Naive thymus-derived CD4-positive, alpha-beta T cell (primary cell): ENCODE results near the gene RTN3. TPM values are rescaled to one million over a fixed set of nuclear protein-coding genes. Genes with fewer than 3 reads are reported as not detected.
"Not testable (repeated sequence)": the region's sequence is repeated elsewhere in the genome, so short reads cannot be mapped to it uniquely, and the experiment has no call there.

Experiments used
- ATAC-seq: fragments of 150-1000 bp; cut with Tn5 transposase; 2 replicates; pipeline ENCODE4 v1.10.0; 2021; ENCODE audit warnings: mild to moderate bottlenecking, moderate library complexity
- CTCF ChIA-PET: fragments of 350-600 bp; sonication (Branson Sonifier 250); formaldehyde crosslinking; loops from one replicate; lab custom pipeline; 2021; ENCODE audit warnings: antibody characterized with exemption; lab: Charles Lee
- POLR2A ChIA-PET: fragments of 350-600 bp; sonication (Branson Sonifier 250); formaldehyde crosslinking; loops from one replicate; lab custom pipeline; 2021; ENCODE audit warnings: antibody characterized with exemption, inconsistent platforms; lab: Charles Lee
- DNase-seq, 9 donors: peaks; one replicate each; pipeline versions ENCODE4 v3.0.0 to v3.0.0-alpha.2; 2020 to 2022; ENCODE audit warnings: mixed read lengths in 1 of 9
- H3K27ac ChIP-seq: one replicate; pipeline ENCODE4 v1.7.0; 2013; ENCODE audit warnings: mild to moderate bottlenecking, low read depth, low read length, moderate library complexity
- H3K27me3 ChIP-seq, 2 donors: one replicate each; pipeline ENCODE4 v1.7.0; 2013; ENCODE audit warnings: low read length in 2 of 2, mild to moderate bottlenecking in 2 of 2, moderate library complexity in 2 of 2; ENCODE audit not compliant: control insufficient read depth in 2 of 2, insufficient read depth in 2 of 2
- H3K36me3 ChIP-seq, 3 experiments: 1 replicate in 2 of 3; 2 replicates in 1 of 3; pipeline ENCODE4 v1.7.0; 2013; ENCODE audit warnings: low read length in 3 of 3, mild to moderate bottlenecking in 3 of 3, moderate library complexity in 1 of 3; ENCODE audit not compliant: insufficient read depth in 3 of 3, control insufficient read depth in 2 of 3
- H3K4me1 ChIP-seq, 2 donors: one replicate each; pipeline ENCODE4 v1.7.0; 2013; ENCODE audit warnings: low read length in 2 of 2, mild to moderate bottlenecking in 2 of 2, moderate library complexity in 1 of 2; ENCODE audit not compliant: control insufficient read depth in 2 of 2, insufficient read depth in 2 of 2
- H3K4me3 ChIP-seq: 2 replicates; pipeline ENCODE4 v1.7.0; 2013; ENCODE audit warnings: mild to moderate bottlenecking, low read length
- H3K9me3 ChIP-seq, 3 experiments: 1 replicate in 2 of 3; 2 replicates in 1 of 3; pipeline ENCODE4 v1.7.0; 2013; ENCODE audit warnings: low read length in 3 of 3; ENCODE audit not compliant: control insufficient read depth in 2 of 3
- H3K27ac Mint-ChIP-seq, 9 donors: one replicate each; pipeline ENCODE4 v1.8.0; 2020 to 2022; ENCODE audit warnings: mixed read lengths in 9 of 9, mild to moderate bottlenecking in 8 of 9, moderate library complexity in 5 of 9, inconsistent platforms in 2 of 9
- H3K27me3 Mint-ChIP-seq, 5 donors: one replicate each; pipeline ENCODE4 v1.8.0; 2021 to 2022; ENCODE audit warnings: mixed read lengths in 5 of 5, mild to moderate bottlenecking in 1 of 5
- H3K36me3 Mint-ChIP-seq, 5 donors: one replicate each; pipeline ENCODE4 v1.8.0; 2020 to 2022; ENCODE audit warnings: mixed read lengths in 5 of 5, mild to moderate bottlenecking in 3 of 5, inconsistent platforms in 1 of 5
- H3K4me1 Mint-ChIP-seq, 7 donors: one replicate each; pipeline ENCODE4 v1.8.0; 2020 to 2022; ENCODE audit warnings: mixed read lengths in 7 of 7, mild to moderate bottlenecking in 3 of 7, inconsistent platforms in 1 of 7
- H3K4me3 Mint-ChIP-seq, 10 donors: one replicate each; pipeline ENCODE4 v1.8.0; 2020 to 2022; ENCODE audit warnings: mild to moderate bottlenecking in 10 of 10, mixed read lengths in 10 of 10, moderate library complexity in 6 of 10, inconsistent platforms in 2 of 10
- H3K9me3 Mint-ChIP-seq, 11 donors: one replicate each; pipeline ENCODE4 v1.8.0; 2020 to 2022; ENCODE audit warnings: mixed read lengths in 11 of 11, mild to moderate bottlenecking in 4 of 11, inconsistent platforms in 1 of 11, moderate library complexity in 1 of 11
- intact Hi-C, 2 donors: fragments of 100-400 bp; cut with micrococcal nuclease; formaldehyde crosslinking; loops; one replicate each; pipeline ENCODE4 v1.15.1; 2023
- polyA plus RNA-seq, 2 donors: library from polyadenylated mRNA; unstranded; fragments of 300-500 nt; fragmentation: Illumina TruSeq; gene quantifications; one replicate each; pipeline ENCODE4 v1.2.3, GENCODE V29; 2021
- total RNA-seq, 6 experiments: library from RNA in 5 of 6; stranded (reverse) in 5 of 6; gene quantifications; 1 replicate in 5 of 6; 2 replicates in 1 of 6; pipeline ENCODE4 v1.2.3 and lab custom pipeline; 2021 to 2026

Gene RTN3
- total and polyA plus RNA-seq, 7 experiments from 2014 or later, result 20.8 to 65.7 (median 34.4) TPM

DNA sequence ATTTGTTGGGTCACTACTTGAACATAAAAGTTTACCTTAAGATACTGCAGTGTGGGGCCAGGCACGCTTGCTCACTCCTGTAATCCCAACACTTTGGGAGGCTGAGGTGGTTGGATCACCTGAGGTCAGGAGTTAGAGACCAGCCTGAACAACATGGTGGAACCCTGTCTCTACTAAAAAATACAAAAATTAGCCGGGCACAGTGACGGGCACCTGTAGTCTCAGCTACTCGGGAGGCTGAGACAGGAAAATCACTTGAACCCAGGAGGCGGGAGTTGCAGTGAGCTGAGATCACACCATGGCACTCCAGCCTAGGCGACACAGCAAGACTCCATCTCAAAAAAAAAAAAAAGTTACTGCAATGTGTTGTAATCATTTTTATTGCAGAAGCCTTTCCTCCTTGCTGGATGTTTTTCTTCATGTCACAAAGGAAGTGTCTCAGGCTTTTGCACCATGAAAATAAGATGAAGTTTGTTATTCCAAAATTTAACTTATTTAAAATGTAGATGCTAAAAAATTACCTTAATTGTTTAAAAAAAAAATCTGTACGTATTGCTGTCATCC is 3.9 kb downstream of the RTN3 start:
- H3K36me3 Mint-ChIP-seq, result not testable (repeated sequence)

DNA sequence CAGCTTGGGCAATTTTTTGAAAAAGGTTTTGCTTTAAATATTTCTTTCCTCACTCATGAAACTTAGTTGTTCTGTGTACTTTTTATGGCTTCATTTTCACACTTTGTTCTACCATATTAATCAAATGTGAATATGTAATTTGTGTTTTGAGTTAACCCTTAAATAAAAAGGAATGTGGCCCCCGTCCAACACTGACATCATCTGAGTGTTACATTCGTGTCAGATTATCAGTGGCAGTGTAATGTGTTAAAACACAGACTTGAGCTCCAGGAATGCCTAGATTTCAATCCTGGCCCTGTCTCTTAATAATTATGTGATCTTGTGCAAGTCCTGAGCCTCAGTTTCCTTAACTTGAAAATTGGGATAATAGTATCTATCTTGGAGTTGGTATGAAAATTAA is 5.6 kb downstream of the RTN3 start:
- peaks cover 0 to 6% (median 3%) of the 10 kb centered on the region in 5 donors for H3K36me3 Mint-ChIP-seq
- no peak overlapping the region for H3K4me3 Mint-ChIP-seq
- CTCF ChIA-PET, result no interaction called here
- DNase-seq (no peak), ATAC-seq (no peak)
- no peak overlapping the region for H3K27ac Mint-ChIP-seq
- intact Hi-C loops, result loop anchor here in 1 of 2 donors (2.0 kb wide), 1 partner anchor 16 kb away; the partner anchor contains the start of gene ATL3
- no peaks in the 10 kb centered on the region for H3K9me3 Mint-ChIP-seq
- no peaks in the 10 kb centered on the region for H3K27me3 Mint-ChIP-seq
- H3K27ac ChIP-seq, result no peak overlapping the region
- H3K36me3 ChIP-seq, result no peaks in the 10 kb centered on the region
- H3K27me3 ChIP-seq, result no peaks in the 10 kb centered on the region
- peaks cover 26 to 45% (median 33%) of the 10 kb centered on the region in 7 donors for H3K4me1 Mint-ChIP-seq
- H3K9me3 ChIP-seq, result no peaks in the 10 kb centered on the region
- POLR2A ChIA-PET, result no interaction called here
- no peak overlapping the region for H3K4me3 ChIP-seq
- H3K4me1 ChIP-seq, result peaks cover 0 to 9% of the 10 kb centered on the region in 2 donors

More for the DNA sequence above, 3.9 kb downstream of the RTN3 start:
- H3K27me3 Mint-ChIP-seq, intact Hi-C loops, H3K4me3 ChIP-seq, H3K9me3 Mint-ChIP-seq, ATAC-seq, DNase-seq, H3K27me3 ChIP-seq, H3K4me3 Mint-ChIP-seq, H3K36me3 ChIP-seq, H3K9me3 ChIP-seq, H3K27ac Mint-ChIP-seq, H3K27ac ChIP-seq: not testable (repeated sequence)
- peaks cover 6 to 17% of the 10 kb centered on the region in 2 donors for H3K4me1 ChIP-seq
- ChIA-PET POLR2A (interaction anchor here (0.6 kb wide), 2 partner anchors 12 to 16 kb away, joined by 3 to 4 read pairs; no protein-coding TSS in a partner anchor), CTCF (interaction anchor here (1.0 to 1.6 kb wide), 2 partner anchors 16 to 53 kb away, joined by 3 to 4 read pairs; no protein-coding TSS in a partner anchor)
- peaks cover 33 to 49% (median 37%) of the 10 kb centered on the region in 7 donors for H3K4me1 Mint-ChIP-seq

DNA sequence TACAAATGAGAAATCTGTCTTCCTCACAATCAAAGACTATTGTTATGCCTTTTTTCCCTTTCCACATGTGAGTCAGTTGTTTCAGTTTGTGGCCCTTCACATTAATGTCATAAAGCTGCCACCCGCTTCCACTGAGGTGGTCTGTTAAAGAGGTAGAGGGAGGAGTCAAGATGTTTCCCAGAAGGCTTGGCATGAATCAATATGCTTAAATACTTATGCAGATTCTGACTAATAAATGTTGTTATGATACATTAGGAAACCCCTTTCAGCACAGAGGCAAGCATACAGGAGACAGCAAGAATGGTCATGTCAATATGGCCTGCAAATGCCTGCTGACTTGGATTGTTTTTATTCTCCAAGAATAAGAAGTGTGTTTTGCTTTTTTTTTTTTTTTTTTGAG is 6.5 kb downstream of the RTN3 start:
- no peaks in the 10 kb centered on the region for H3K27me3 ChIP-seq
- H3K27ac Mint-ChIP-seq, result no peak overlapping the region
- H3K36me3 Mint-ChIP-seq, result peaks cover 0 to 6% (median 3%) of the 10 kb centered on the region in 5 donors
- H3K36me3 ChIP-seq, result no peaks in the 10 kb centered on the region
- POLR2A ChIA-PET, result no interaction called here
- no peak overlapping the region for H3K4me3 Mint-ChIP-seq
- DNase-seq, result no peak
- no peaks in the 10 kb centered on the region for H3K9me3 ChIP-seq
- no peak overlapping the region for H3K27ac ChIP-seq
- ATAC-seq, result no peak
- H3K4me1 ChIP-seq, result peaks cover 0 to under 1% of the 10 kb centered on the region in 2 donors
- no peaks in the 10 kb centered on the region for H3K27me3 Mint-ChIP-seq
- CTCF ChIA-PET, result interaction anchor here (0.6 kb wide), 1 partner anchor 229 kb away, joined by 3 read pairs; no protein-coding TSS in a partner anchor
- H3K4me1 Mint-ChIP-seq, result peaks cover 17 to 36% (median 23%) of the 10 kb centered on the region in 7 donors
- H3K9me3 Mint-ChIP-seq, result no peaks in the 10 kb centered on the region
- intact Hi-C loops, result loop anchor here in 1 of 2 donors (2.0 kb wide), 1 partner anchor 17 kb away; the partner anchor contains the start of gene ATL3
- no peak overlapping the region for H3K4me3 ChIP-seq

DNA sequence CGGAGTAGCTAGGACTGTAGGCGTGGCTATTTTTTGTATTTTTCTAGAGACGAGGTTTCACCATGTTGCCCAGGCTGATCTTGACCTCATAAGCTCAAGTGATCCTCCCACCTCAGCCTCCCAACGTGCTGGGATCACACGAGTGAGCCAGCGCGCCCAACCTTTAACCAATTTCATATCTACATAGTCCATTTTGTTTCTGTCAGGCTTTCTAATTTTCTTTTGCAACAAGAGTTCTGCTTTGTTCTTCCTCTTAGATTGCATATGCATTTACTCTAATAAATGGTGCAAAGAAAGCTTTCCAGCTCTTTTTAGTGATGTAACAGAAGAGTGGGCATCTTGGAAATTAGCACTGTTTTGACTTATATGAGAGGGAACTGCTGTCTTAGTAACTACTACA is 13.3 kb downstream of the RTN3 start:
- DNase-seq (no peak), ATAC-seq (no peak)
- Histone ChIP-seq H3K4me3 (no peak overlapping the region), H3K27ac (no peak overlapping the region), H3K36me3 (no peaks in the 10 kb centered on the region), H3K4me1 (no peaks in the 10 kb centered on the region), H3K9me3 (no peaks in the 10 kb centered on the region), H3K27me3 (no peaks in the 10 kb centered on the region)
- H3K27me3 Mint-ChIP-seq, result no peaks in the 10 kb centered on the region
- H3K4me1 Mint-ChIP-seq, result peaks cover 0 to 21% (median 9%) of the 10 kb centered on the region in 7 donors
- H3K27ac Mint-ChIP-seq, result no peak overlapping the region
- intact Hi-C loops, result no loop called here
- ChIA-PET CTCF (interaction anchor here (0.9 kb wide), 1 partner anchor 44 kb away, joined by 3 read pairs; no protein-coding TSS in a partner anchor), POLR2A (no interaction called here)
- H3K9me3 Mint-ChIP-seq, result no peaks in the 10 kb centered on the region
- H3K4me3 Mint-ChIP-seq, result no peak overlapping the region
- H3K36me3 Mint-ChIP-seq, result peaks cover 0 to 19% (median 8%) of the 10 kb centered on the region in 5 donors

DNA sequence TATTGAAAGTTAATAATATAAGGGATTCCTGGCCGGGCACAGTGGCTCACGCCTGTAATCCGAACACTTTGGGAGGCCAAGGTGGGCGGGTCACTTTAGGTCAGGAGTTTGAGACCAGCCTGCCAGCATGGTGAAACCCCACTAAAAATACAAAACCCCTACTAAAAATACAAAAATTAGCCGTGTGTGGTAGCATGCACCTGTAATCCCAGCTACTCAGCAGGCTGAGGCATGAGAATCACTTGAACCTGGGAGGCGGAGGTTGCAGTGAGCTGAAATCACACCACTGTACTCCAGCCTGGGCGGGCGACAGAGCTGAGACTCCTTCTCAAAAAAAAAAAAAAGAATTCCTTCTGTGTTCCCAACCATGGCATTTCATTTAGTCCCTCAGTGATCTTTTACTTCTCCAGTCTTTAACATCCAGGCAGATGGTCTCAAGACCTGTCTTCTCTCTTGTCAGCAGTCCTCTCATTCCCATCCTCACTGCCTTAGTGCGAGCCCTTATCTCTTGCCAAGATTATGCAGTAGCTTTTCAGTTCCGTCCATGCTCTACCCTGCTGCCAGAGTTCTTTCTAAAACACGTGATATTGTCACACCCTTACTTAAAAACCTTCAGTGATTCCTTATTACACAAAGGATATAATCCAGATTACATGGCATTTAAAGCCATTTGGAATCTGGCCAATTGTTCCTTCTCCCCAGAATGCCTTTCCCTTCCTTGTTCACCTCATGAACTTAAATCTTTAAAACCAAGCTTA is 17.9 kb downstream of the RTN3 start:
- Histone ChIP-seq H3K36me3 (no peaks in the 10 kb centered on the region), H3K27ac (no peak overlapping the region), H3K4me1 (no peaks in the 10 kb centered on the region), H3K4me3 (no peak overlapping the region), H3K27me3 (no peaks in the 10 kb centered on the region), H3K9me3 (no peaks in the 10 kb centered on the region)
- Mint-ChIP-seq H3K4me1 (peaks cover 2 to 16% (median 14%) of the 10 kb centered on the region in 7 donors), H3K27ac (peak overlapping the region in 1 of 9 donors; percentile 43), H3K36me3 (peaks cover 0 to 22% (median 12%) of the 10 kb centered on the region in 5 donors), H3K9me3 (no peaks in the 10 kb centered on the region), H3K27me3 (no peaks in the 10 kb centered on the region), H3K4me3 (no peak overlapping the region)
- POLR2A ChIA-PET, result no interaction called here
- no peak for ATAC-seq
- CTCF ChIA-PET, result no interaction called here
- intact Hi-C loops, result no loop called here
- no peak for DNase-seq

DNA sequence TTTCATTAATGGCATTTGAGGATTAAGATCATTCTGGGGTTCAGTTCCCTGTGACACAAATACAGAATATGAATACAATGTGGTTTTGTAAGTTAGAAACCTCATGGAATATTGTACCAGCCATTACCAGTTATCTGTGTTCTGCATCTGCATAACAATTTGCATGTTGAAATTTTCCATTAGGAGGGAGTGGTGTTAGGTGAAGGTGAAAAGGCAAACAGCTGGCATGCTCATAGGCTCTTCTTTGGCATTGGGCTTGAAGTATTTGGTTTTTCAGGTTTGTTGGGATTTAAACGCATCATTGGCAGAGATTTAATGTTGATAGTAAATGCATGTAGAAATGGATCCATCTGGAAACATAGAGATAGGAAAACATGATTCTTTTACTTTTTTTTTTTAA is 18.6 kb downstream of the RTN3 start:
- no peak overlapping the region for H3K27ac Mint-ChIP-seq
- POLR2A ChIA-PET, result no interaction called here
- no peak overlapping the region for H3K4me3 Mint-ChIP-seq
- no peaks in the 10 kb centered on the region for H3K9me3 Mint-ChIP-seq
- Histone ChIP-seq H3K9me3 (no peaks in the 10 kb centered on the region), H3K4me1 (no peaks in the 10 kb centered on the region), H3K36me3 (no peaks in the 10 kb centered on the region), H3K27me3 (no peaks in the 10 kb centered on the region), H3K27ac (no peak overlapping the region), H3K4me3 (no peak overlapping the region)
- H3K4me1 Mint-ChIP-seq, result peaks cover 2 to 21% (median 14%) of the 10 kb centered on the region in 7 donors
- intact Hi-C loops, result no loop called here
- CTCF ChIA-PET, result no interaction called here
- H3K27me3 Mint-ChIP-seq, result no peaks in the 10 kb centered on the region
- H3K36me3 Mint-ChIP-seq, result peaks cover 0 to 22% (median 12%) of the 10 kb centered on the region in 5 donors
- ATAC-seq (no peak), DNase-seq (no peak)
